ENCODE results near the gene KATNB1. TPM values are rescaled to one million over a fixed set of nuclear protein-coding genes. Genes with fewer than 3 reads are reported as not detected.
"Not testable (repeated sequence)": the region's sequence is repeated elsewhere in the genome, so short reads cannot be mapped to it uniquely, and the experiment has no call there.

The KATNB1 gene
- total RNA-seq, 1 experiment from 2014 or later = 19.8 TPM

DNA sequence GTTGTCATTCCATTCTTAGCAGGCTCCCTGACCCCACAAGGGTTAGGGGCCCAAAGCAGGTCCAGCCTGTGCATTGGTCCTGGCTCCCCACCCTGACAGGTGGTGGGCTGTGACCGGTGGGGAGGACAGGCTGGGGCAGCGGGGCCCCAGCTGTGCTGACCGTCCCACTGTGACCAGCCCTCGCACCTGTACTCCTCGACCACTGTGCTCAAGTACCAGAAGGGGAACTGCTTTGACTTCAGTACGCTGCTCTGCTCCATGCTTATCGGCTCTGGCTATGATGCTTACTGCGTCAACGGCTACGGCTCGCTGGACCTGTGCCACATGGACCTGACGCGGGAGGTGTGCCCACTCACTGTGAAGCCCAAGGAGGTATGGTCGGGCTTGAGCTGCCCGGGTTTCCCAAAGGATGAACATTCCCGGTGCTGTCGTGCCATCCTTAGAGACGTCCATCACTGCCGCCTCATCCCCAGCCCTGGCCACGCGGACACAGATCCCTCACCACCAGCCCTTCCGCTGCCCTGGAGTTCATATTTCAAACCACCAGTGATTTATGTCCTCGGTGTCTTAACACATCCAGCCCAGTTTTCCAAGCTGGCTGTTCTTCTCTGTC is 33.7 kb upstream of the KATNB1 start:
- DNase-seq (ENCODE audit: low read depth) = no peak

DNA sequence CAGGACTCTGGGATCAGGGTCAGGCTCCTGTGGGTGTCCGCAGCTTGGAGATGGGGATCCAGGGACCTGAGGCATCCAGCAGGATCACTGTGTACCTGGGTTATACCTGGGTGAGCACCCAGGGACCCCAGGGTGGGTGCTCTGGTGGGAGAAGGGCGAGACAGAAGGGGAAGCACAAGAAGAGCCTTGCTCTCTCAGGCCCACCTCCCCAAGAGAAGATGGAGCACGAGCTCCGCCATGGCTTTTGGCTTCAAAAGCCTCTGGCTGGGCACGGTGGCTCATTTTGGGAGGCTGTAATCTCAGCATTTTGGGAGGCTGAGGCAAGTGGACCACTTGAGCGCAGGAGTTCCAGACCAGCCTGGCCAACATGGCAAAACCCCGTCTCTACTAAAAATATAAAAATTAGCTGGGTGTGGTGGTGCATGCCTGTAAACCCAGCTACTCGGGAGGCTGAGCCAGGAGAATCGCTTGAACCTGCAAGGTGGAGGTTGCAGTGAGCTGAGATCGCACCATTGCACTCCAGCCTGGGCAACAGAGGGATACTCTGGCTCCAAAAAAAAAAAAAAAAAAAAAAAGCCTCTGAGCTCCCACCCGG is 32.1 kb upstream of the KATNB1 start:
- DNase-seq (ENCODE audit: low read depth) = no peak

DNA sequence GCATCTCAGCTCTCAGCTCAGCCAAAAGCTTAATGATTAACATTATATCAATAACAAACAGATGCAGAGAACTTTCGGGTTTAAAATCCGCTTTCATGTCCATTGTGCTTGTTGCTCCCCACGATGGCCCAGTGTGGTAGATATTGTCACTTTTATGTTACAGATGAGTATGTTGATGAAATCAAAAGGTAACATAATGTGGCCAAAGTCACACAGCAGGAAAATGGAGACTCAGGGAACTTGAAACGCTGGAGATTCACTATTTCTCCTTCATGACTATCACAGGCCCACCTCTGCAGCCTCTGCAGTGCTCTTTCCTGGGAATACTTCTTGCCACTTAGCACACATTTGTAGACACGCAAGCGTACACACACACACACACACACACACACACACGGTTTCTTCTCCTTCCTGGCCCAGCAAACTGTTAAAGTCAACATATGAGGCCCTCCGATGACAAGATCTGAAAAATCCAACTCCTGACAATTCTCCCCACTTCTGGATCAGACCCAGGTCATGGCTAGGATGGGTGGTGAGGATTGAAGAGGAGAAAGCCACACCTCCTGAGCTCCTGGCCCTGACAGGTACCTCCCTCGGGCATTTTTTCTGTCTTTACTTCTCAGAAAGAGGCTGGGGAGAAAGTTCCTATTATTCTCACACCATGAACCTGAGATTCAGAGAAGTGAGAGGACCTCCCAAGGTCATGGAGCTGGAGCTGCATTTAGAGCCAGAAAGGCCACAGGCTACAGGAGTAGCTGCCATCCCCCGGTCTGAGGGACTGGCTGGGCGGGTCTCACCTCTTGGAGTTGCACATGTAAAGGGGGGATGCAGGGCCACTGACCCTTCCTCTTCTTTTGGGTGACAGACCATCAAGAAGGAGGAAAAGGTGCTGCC is 31.3 kb upstream of the KATNB1 start:
- DNase-seq (ENCODE audit: low read depth) = no peak

GRCh38 chr16:57704905-57705852 is 30.4 kb upstream of the KATNB1 start:
- DNase-seq (ENCODE audit: low read depth) = no peak

- no peak for DNase-seq (ENCODE audit: low read depth)
Observed at GRCh38 chr16:57706717-57707116, 28.9 kb upstream of the KATNB1 start.

- no peak for DNase-seq (ENCODE audit: low read depth)
Observed at GRCh38 chr16:57707331-57707730, 28.2 kb upstream of the KATNB1 start.

DNA sequence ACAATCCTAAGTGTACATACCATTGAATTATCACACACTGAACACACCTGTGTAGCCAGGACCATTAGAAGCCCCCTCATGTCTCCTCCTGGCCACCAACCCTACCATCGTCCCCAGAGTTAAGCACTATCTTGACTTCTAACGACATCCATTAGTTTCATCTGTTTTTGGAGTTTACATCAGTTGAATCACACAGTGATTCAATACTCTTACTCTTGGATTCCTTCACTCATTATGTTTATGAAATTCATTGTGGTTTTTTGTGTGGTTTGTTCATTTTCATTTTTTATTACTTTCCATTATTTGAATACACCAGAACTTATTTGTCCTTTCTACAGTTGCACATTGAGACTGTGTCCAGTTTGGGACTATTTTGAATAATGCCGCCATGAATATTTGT is 27.4 kb upstream of the KATNB1 start:
- no peak for DNase-seq (ENCODE audit: low read depth)

DNA sequence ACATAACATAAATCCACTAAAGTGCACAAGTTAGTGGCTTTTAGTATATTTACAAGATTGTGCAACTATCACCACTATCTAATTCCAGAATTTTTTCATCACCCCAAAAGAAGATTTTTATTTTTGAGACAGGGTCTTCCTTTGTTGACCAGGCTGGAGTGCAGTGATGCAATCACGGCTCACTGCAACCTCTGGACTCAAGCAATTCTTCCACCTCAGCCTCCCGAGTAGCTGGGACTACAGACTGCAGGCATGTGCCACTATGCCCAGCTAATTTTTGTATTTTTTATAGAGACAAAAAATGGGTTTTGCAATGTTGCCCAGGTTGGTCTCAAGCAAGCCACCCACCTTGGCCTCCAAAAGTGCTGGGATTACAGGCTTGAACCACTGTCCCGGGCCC is 25.9 kb upstream of the KATNB1 start:
- DNase-seq (ENCODE audit: low read depth) = no peak

DNA sequence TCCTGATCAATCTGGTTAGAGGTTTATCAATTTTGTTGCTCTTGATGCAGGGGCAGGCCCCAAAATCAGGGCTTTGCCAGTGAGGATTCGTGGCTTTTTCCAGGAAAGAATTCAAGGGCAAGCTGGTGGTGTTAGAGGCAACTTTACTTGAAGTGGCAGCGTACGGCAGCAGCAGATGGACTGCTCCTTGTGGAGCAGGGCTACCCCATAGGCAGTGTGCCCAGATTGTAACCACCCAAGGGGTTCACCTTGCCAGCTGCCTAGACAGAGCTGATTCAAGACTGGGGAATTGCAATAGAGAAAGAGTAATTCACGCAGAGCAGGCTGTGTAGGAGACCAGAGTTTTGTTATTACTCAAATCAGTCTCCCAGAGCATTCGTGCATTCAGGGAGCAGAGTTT is 24.2 kb upstream of the KATNB1 start:
- DNase-seq (ENCODE audit: low read depth) = no peak

DNA sequence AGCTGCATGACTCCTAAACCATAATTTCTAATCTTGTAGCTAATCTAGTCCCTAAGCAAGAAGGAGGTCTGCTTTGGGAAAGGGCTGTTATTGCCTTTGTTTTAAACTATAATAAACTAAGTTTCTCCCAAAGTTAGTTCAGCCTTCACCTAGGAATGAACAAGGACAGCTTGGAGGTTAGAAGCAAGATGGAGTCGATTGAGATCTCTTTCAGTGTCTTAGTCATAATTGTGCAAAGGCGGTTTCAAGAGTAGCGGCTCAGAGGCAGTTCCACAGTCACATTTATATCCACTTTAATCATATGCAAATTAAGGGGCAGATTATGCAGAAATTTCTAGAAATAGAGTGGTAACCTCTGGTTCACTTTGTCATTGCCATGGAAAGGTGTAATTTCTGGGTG is 23.6 kb upstream of the KATNB1 start:
- no peak for DNase-seq (ENCODE audit: low read depth)

- not testable (repeated sequence) for DNase-seq (ENCODE audit: low read depth)
Observed at GRCh38 chr16:57712569-57712968, 23.0 kb upstream of the KATNB1 start.

DNA sequence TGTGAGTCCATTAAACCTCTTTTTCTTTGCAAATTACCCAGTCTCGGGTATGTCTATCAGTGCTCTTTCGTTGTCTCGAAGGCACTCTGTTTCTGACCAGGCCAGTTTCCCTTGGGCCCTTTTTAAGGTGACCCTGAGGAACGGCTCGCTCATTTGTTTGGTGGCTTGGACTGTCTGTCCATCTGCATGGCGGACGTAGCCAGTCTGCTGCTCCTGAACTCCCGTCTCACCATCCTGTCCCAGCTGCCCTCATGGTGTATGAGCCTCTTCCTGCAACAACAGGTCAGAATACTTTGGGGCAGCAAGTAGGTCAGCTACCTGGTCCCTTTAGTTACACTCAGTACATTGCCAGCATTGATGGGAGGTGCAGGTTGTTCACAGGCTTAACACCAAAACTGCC is 22.0 kb upstream of the KATNB1 start:
- DNase-seq (ENCODE audit: low read depth) = no peak

DNA sequence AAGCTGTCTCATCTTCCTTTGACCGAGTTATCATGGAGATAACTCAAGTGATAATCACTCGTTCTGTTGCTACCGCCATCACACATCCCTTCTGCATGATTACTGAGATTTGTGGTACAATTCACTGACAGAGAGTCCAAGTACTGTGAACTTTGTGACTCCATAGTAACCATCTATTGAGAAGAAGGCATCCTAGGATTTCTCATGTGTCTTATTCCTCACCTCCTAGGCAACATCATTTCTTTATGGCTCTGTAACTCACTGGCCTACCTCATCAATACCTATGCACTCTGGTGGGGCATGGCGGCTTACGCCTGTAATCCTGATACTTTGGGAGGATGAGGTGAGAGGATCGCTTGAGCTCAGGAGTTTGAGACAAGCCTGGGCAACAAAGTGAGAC is 21.5 kb upstream of the KATNB1 start:
- DNase-seq (ENCODE audit: low read depth) = no peak

GRCh38 chr16:57720142-57720575 is 15.4 kb upstream of the KATNB1 start:
- peak; percentile 50 for DNase-seq (ENCODE audit: low read depth)

GRCh38 chr16:57721356-57722209 is 14.0 kb upstream of the KATNB1 start:
- DNase-seq (ENCODE audit: low read depth) = no peak

DNA sequence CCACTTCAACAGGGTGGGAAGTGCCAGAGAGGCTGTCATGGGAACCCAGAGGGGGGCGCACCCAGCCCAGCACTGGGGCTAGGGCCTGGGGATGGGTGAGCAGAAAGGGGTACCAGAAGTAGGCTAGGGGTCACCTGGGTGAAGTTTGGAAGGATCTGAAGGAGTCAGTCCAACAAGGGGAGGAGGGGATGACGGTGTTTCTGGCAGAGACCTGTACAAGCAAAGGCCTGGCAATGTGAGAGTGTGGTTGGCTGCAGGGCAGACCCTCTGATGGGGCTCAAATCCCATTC is 13.4 kb upstream of the KATNB1 start:
- no peak for DNase-seq (ENCODE audit: low read depth)

- DNase-seq (ENCODE audit: low read depth) = no peak
Observed at GRCh38 chr16:57722651-57723050, 12.9 kb upstream of the KATNB1 start.

- peak; percentile 15 for DNase-seq (ENCODE audit: low read depth)
Observed at GRCh38 chr16:57723170-57723569, 12.4 kb upstream of the KATNB1 start.

GRCh38 chr16:57724531-57724930 is 11.0 kb upstream of the KATNB1 start:
- no peak for DNase-seq (ENCODE audit: low read depth)

DNA sequence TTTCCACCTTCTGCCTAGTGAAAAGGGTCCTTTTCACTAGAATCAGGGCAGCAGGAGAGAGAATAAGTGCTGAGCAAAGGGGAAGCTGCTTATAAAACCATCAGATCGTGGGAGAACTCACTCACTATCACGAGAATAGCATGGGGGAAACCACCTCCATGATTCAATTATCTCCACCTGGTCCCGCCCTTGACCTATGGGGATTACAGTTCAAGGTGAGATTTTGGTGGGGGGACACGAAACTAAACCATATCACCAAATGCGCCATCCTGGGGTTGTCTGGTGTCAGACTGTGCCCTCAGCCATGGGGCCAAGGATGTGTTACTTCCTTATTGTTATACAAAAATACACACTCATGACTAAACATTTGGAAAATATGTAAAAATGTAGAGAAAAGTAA is 10.4 kb upstream of the KATNB1 start:
- DNase-seq (ENCODE audit: low read depth) = no peak

- no peak for DNase-seq (ENCODE audit: low read depth)
Observed at GRCh38 chr16:57725554-57725953, 10.0 kb upstream of the KATNB1 start.

All from RPMI7951 (cell line).